IMR-90 (cell line): Measurements from ENCODE around the gene TMEM17. TPM values are rescaled to one million over a fixed set of nuclear protein-coding genes. Genes with fewer than 3 reads are reported as not detected.

Experiments
- ATAC-seq: fragments of 200-7000 bp; cut with Tn5 transposase; 2 replicates; pipeline ENCODE4 v1.9.1; 2020; ENCODE audit warnings: low read depth, mild to moderate bottlenecking, moderate library complexity
- BruUV-seq: library from RNA; stranded (reverse); fragments of 400-500 nt; replicated peaks from 2 replicates; lab custom pipeline; 2021; lab: Mats Ljungman, UMichigan
- CTCF ChIA-PET: fragments of 300-600 bp; formaldehyde crosslinking; extraction: SDS; loops from one replicate; lab custom pipeline; 2021; ENCODE audit warnings: antibody characterized with exemption; lab: Yijun Ruan, JAX
- POLR2A ChIA-PET: fragments of 300-600 bp; sonication (Branson Sonifier 250); formaldehyde crosslinking; loops from one replicate; lab custom pipeline; 2022; ENCODE audit warnings: antibody characterized with exemption; ENCODE audit not compliant: unreplicated experiment; lab: Charles Lee
- DNase-seq: peaks from one replicate; pipeline ENCODE4 v3.0.0; 2013
- H2AFZ ChIP-seq: replicated peaks from 2 replicates; pipeline ENCODE3; 2013; ENCODE audit warnings: low read length, mild to moderate bottlenecking; ENCODE audit not compliant: poor library complexity
- H2AK5ac ChIP-seq: 2 replicates; pipeline ENCODE4 v1.6.1; 2013; ENCODE audit warnings: low read depth, low read length, inconsistent platforms
- H2AK9ac ChIP-seq: replicated peaks from 2 replicates; pipeline ENCODE3; 2013; ENCODE audit warnings: mild to moderate bottlenecking, low read depth, low read length, moderate library complexity; ENCODE audit not compliant: poor library complexity
- H2BK120ac ChIP-seq: 2 replicates; pipeline ENCODE4 v1.6.1; 2013; ENCODE audit warnings: low read depth, low read length, inconsistent platforms
- H2BK15ac ChIP-seq: 3 replicates; pipeline ENCODE4 v1.6.1; 2013; ENCODE audit warnings: low read depth, low read length, inconsistent platforms
- H2BK20ac ChIP-seq: 2 replicates; pipeline ENCODE4 v1.6.1; 2013; ENCODE audit warnings: low read depth, mild to moderate bottlenecking, inconsistent platforms, low read length, moderate library complexity
- H2BK5ac ChIP-seq: 2 replicates; pipeline ENCODE4 v1.6.1; 2013; ENCODE audit warnings: mild to moderate bottlenecking, low read depth, low read length, inconsistent platforms; ENCODE audit not compliant: poor library complexity, severe bottlenecking
- H3K14ac ChIP-seq: replicated peaks from 2 replicates; pipeline ENCODE4 v1.6.1; 2013; ENCODE audit warnings: low read depth, low read length, inconsistent platforms
- H3K18ac ChIP-seq: 2 replicates; pipeline ENCODE4 v1.6.1; 2013; ENCODE audit warnings: low read depth, low read length, control low read depth
- H3K23ac ChIP-seq: 2 replicates; pipeline ENCODE4 v1.6.1; 2013; ENCODE audit warnings: low read depth, low read length, inconsistent platforms
- H3K27ac ChIP-seq: 2 replicates; pipeline ENCODE4 v1.5.1; 2013; ENCODE audit warnings: mild to moderate bottlenecking, control low read depth, low read length; ENCODE audit not compliant: insufficient read depth
- H3K27me3 ChIP-seq: 2 replicates; pipeline ENCODE4 v1.6.1; 2013; ENCODE audit warnings: low read length; ENCODE audit not compliant: control insufficient read depth, insufficient read depth
- H3K36me3 ChIP-seq: 2 replicates; pipeline ENCODE4 v1.6.1; 2013; ENCODE audit warnings: low read length, mixed read lengths; ENCODE audit not compliant: control insufficient read depth, insufficient read depth
- H3K4ac ChIP-seq: 2 replicates; pipeline ENCODE4 v1.6.1; 2013; ENCODE audit warnings: low read depth, low read length, inconsistent platforms
- H3K4me1 ChIP-seq: 2 replicates; pipeline ENCODE4 v1.6.1; 2013; ENCODE audit warnings: low read length, mixed read lengths; ENCODE audit not compliant: control insufficient read depth, insufficient read depth
- H3K4me2 ChIP-seq: 2 replicates; pipeline ENCODE4 v1.6.1; 2013; ENCODE audit warnings: low read depth, mild to moderate bottlenecking, control low read depth, low read length, moderate library complexity
- H3K4me3 ChIP-seq: 2 replicates; pipeline ENCODE4 v1.5.1; 2013; ENCODE audit warnings: low read depth, mild to moderate bottlenecking, control low read depth, low read length, moderate library complexity; ENCODE audit not compliant: insufficient read depth
- H3K56ac ChIP-seq: 2 replicates; pipeline ENCODE4 v1.6.1; 2013; ENCODE audit warnings: low read length, inconsistent platforms; ENCODE audit not compliant: insufficient read depth; ENCODE audit errors: extremely low read depth
- H3K79me1 ChIP-seq, 2 experiments: 2 replicates each; pipeline ENCODE4 v1.6.1; 2013; ENCODE audit warnings: low read length in 2 of 2, inconsistent platforms in 1 of 2, low read depth in 1 of 2
- H3K9ac ChIP-seq: 2 replicates; pipeline ENCODE4 v1.6.1; 2013; ENCODE audit warnings: low read depth, low read length, control low read depth
- H3K9me1 ChIP-seq: 2 replicates; pipeline ENCODE4 v1.6.1; 2013; ENCODE audit warnings: low read length, inconsistent platforms; ENCODE audit not compliant: insufficient read depth
- H3K9me3 ChIP-seq: 2 replicates; pipeline ENCODE4 v1.6.1; 2013; ENCODE audit warnings: low read length; ENCODE audit not compliant: control insufficient read depth, insufficient read depth
- H4K20me1 ChIP-seq: 2 replicates; pipeline ENCODE4 v1.6.1; 2013; ENCODE audit warnings: low read length, inconsistent platforms; ENCODE audit not compliant: insufficient read depth
- H4K5ac ChIP-seq: 2 replicates; pipeline ENCODE4 v1.6.1; 2013; ENCODE audit warnings: mild to moderate bottlenecking, low read depth, low read length, control low read depth
- H4K8ac ChIP-seq, 2 experiments: 2 replicates each; pipeline ENCODE4 v1.6.1; 2013; ENCODE audit warnings: low read depth in 2 of 2, low read length in 2 of 2, control low read depth in 1 of 2, inconsistent platforms in 1 of 2
- H4K91ac ChIP-seq: 2 replicates; pipeline ENCODE4 v1.6.1; 2013; ENCODE audit warnings: low read depth, low read length, inconsistent platforms; ENCODE audit not compliant: insufficient read depth
- BHLHE40 ChIP-seq: fragments of 150-350 bp; IDR thresholded peaks from 2 replicates; pipeline ENCODE4 v1.6.1; 2016; ENCODE audit warnings: mild to moderate bottlenecking, low read depth, low read length
- CEBPB ChIP-seq: IDR thresholded peaks from 2 replicates; pipeline ENCODE4 v1.6.1; 2012; ENCODE audit warnings: low read depth, low read length, improper control_type of control experiment
- CHD1 ChIP-seq: IDR thresholded peaks from 2 replicates; pipeline ENCODE4 v1.6.1; 2012; ENCODE audit warnings: low read depth, low read length, improper control_type of control experiment
- CTCF ChIP-seq: conservative IDR thresholded peaks from 2 replicates; pipeline ENCODE4 v1.5.1; 2012; ENCODE audit warnings: mild to moderate bottlenecking, low read depth, low read length, improper control_type of control experiment
- MAZ ChIP-seq: IDR thresholded peaks from 2 replicates; pipeline ENCODE4 v1.6.1; 2012; ENCODE audit warnings: low read depth, mild to moderate bottlenecking, low read length, improper control_type of control experiment, moderate library complexity, borderline replicate concordance
- MXI1 ChIP-seq: IDR thresholded peaks from 2 replicates; pipeline ENCODE4 v1.6.1; 2012; ENCODE audit warnings: low read depth, mild to moderate bottlenecking, low read length, moderate library complexity, borderline replicate concordance
- NFE2L2 ChIP-seq: fragments of 150-350 bp; IDR thresholded peaks from 2 replicates; pipeline ENCODE4 v1.6.1; 2016; ENCODE audit warnings: low read depth, mild to moderate bottlenecking, low read length
- POLR2A ChIP-seq: IDR thresholded peaks from 2 replicates; pipeline ENCODE4 v1.6.1; 2012; ENCODE audit warnings: mild to moderate bottlenecking, low read depth, low read length
- RAD21 ChIP-seq: IDR thresholded peaks from 2 replicates; pipeline ENCODE4 v1.6.1; 2012; ENCODE audit warnings: low read length, improper control_type of control experiment
- RCOR1 ChIP-seq: IDR thresholded peaks from 2 replicates; pipeline ENCODE4 v1.6.1; 2012; ENCODE audit warnings: mild to moderate bottlenecking, low read length, improper control_type of control experiment; ENCODE audit not compliant: insufficient replicate concordance
- RFX5 ChIP-seq: IDR thresholded peaks from 2 replicates; pipeline ENCODE4 v1.8.0; 2012; ENCODE audit warnings: low read depth, mild to moderate bottlenecking, low read length, moderate library complexity
- SMC3 ChIP-seq: fragments of 150-350 bp; IDR thresholded peaks from 2 replicates; pipeline ENCODE4 v1.6.1; 2016; ENCODE audit warnings: low read depth, mild to moderate bottlenecking, antibody characterized with exemption, low read length, moderate library complexity
- USF2 ChIP-seq: fragments of 150-350 bp; IDR thresholded peaks from 2 replicates; pipeline ENCODE4 v1.6.1; 2017; ENCODE audit warnings: mild to moderate bottlenecking, antibody characterized with exemption, low read length, low read depth
- WGBS, 2 experiments: methylation state at CpG; one replicate each; pipeline versions ENCODE4 v1.1.5 to v1.1.7; 2013; ENCODE audit warnings: missing lambda C conversion rate in 2 of 2; ENCODE audit not compliant: insufficient read length in 1 of 2; ENCODE audit errors: extremely low coverage in 2 of 2; 5-methylcytosine and 5-hydroxymethylcytosine counted together
- dilution Hi-C: fragments of 300-500 bp; cut with HindIII; formaldehyde crosslinking; loops from one replicate; pipeline ENCODE4 v1.14.3; 2018; ENCODE audit warnings: low sequenced_read_pairs; ENCODE audit not compliant: unreplicated experiment
- in situ Hi-C: fragments of 300-500 bp; cut with MboI; formaldehyde crosslinking; loops from 3 replicates; pipeline ENCODE4 v1.14.3; 2019; ENCODE audit warnings: low sequenced_read_pairs, inconsistent platforms, mixed read lengths
- intact Hi-C: fragments of 100-400 bp; cut with micrococcal nuclease; formaldehyde crosslinking; loops from 2 replicates; pipeline ENCODE4 v1.10.0; 2022
- polyA plus RNA-seq, 3 experiments: library from polyadenylated mRNA; depleted of rRNA; stranded (reverse); fragments of >200 nt; gene quantifications; 2 replicates each; pipeline ENCODE4 v1.2.3, GENCODE V29; 2012; ENCODE audit warnings: low replicate concordance in 1 of 3
- total RNA-seq: library from RNA; depleted of rRNA; stranded (reverse); fragments of >200 nt; gene quantifications from 2 replicates; pipeline ENCODE4 v1.2.3, GENCODE V29; 2012
- TF ChIP-seq, protein P1 (sequence below): fragments of 150-350 bp; IDR thresholded peaks from 2 replicates; pipeline ENCODE4 v1.6.1; 2016; ENCODE audit warnings: low read depth, mild to moderate bottlenecking, low read length, moderate library complexity, borderline replicate concordance

TMEM17 gene
- total and polyA plus RNA-seq, 2 of the 4 experiments (the other 2 are of a cell fraction) = 1.3 to 1.8 TPM

GRCh38 chr2:62458671-62459081 is 47.3 kb downstream of the TMEM17 start:
- ATAC-seq (no peak), DNase-seq (no peak)
- Histone ChIP-seq H2BK20ac (no peak overlapping the region), H4K5ac (peak overlapping the region; percentile 90; the same call in 1 of the 2 replicates), H2AFZ (no peak overlapping the region), H3K18ac (no peak overlapping the region), H3K56ac (no peak overlapping the region), H3K9me1 (no peaks in the 10 kb centered on the region), H2BK5ac (no peak overlapping the region), H3K79me1 (no peaks in the 10 kb centered on the region), H3K4me1 (peaks cover 9% of the 10 kb centered on the region; the same call in 1 of the 2 replicates), H3K27ac (no peak overlapping the region), H3K4me3 (no peak overlapping the region), H2AK9ac (no peak overlapping the region), H4K91ac (no peak overlapping the region), H3K9me3 (no peaks in the 10 kb centered on the region), H4K8ac (no peak overlapping the region), H3K27me3 (no peaks in the 10 kb centered on the region), H3K4me2 (no peak overlapping the region), H3K9ac (no peak overlapping the region), H3K23ac (no peak overlapping the region), H2BK120ac (peak overlapping the region; percentile 25; the same call in 1 of the 2 replicates), H3K36me3 (no peaks in the 10 kb centered on the region), H3K14ac (no peak overlapping the region), H2AK5ac (peak overlapping the region; percentile 37; the same call in 1 of the 2 replicates), H3K4ac (peak overlapping the region; percentile 40; the same call in 1 of the 2 replicates), H2BK15ac (peak overlapping the region; percentile 10; the same call in 1 of the 3 replicates), H4K20me1 (no peaks in the 10 kb centered on the region)
- no TSS peak for BruUV-seq
- ChIA-PET CTCF (interaction anchor here (0.6 to 2.9 kb wide), 4 partner anchors 48 to 372 kb away, joined by 3 to 45 read pairs (median 8); partner anchors contain the start of gene TMEM17), POLR2A (no interaction called here)
- WGBS, 2 experiments = no CpG with 5 or more reads among the region's 6 CpGs
- intact Hi-C loops (loop anchor here (5.0 kb wide), 3 partner anchors 119 to 1029 kb away; no protein-coding TSS in a partner anchor), dilution Hi-C loops (no loop called here), in situ Hi-C loops (loop anchor here (5.0 to 25.0 kb wide), 3 partner anchors 314 to 1029 kb away; no protein-coding TSS in a partner anchor)
- TF ChIP-seq MAZ = no peak
- no peak for TF ChIP-seq RCOR1
- no peak for TF ChIP-seq BHLHE40
- TF ChIP-seq NFE2L2 = no peak
- no peak for TF ChIP-seq SMC3
- no peak for TF ChIP-seq CEBPB
- TF ChIP-seq RAD21 = no peak
- no peak for TF ChIP-seq CHD1
- TF ChIP-seq CTCF = no peak
- no peak for TF ChIP-seq MXI1
- no peak for TF ChIP-seq RFX5
- TF ChIP-seq POLR2A = no peak
- TF ChIP-seq USF2 = no peak
- TF ChIP-seq, protein P1, sequence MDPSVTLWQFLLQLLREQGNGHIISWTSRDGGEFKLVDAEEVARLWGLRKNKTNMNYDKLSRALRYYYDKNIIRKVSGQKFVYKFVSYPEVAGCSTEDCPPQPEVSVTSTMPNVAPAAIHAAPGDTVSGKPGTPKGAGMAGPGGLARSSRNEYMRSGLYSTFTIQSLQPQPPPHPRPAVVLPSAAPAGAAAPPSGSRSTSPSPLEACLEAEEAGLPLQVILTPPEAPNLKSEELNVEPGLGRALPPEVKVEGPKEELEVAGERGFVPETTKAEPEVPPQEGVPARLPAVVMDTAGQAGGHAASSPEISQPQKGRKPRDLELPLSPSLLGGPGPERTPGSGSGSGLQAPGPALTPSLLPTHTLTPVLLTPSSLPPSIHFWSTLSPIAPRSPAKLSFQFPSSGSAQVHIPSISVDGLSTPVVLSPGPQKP = no peak
